GM23338 (cell line): ENCODE data around the gene OSBPL5. TPM values are rescaled to one million over a fixed set of nuclear protein-coding genes. Genes with fewer than 3 reads are reported as not detected.

ENCODE experiments used
- ATAC-seq: fragments of 200-7000 bp; cut with Tn5 transposase; 3 replicates; pipeline ENCODE4 v1.9.1; 2020
- DNase-seq: peaks from one replicate; pipeline ENCODE4 v3.0.0-alpha.2; 2015; ENCODE audit warnings: low spot score
- H2AFZ ChIP-seq: fragments of 200-600 bp; sonication (generic); 2 replicates; pipeline ENCODE4 v1.8.0; 2016; ENCODE audit warnings: antibody characterized with exemption, mild to moderate bottlenecking, moderate library complexity
- H3F3A ChIP-seq: fragments of 200-600 bp; sonication (generic); replicated peaks from 2 replicates; pipeline ENCODE4 v1.8.0; 2017; ENCODE audit warnings: antibody characterized with exemption, mixed run types, low read depth
- H3K27ac ChIP-seq: fragments of 200-600 bp; sonication (generic); 2 replicates; pipeline ENCODE4 v1.6.1; 2016; ENCODE audit warnings: low read depth
- H3K27me3 ChIP-seq: fragments of 200-600 bp; sonication (generic); 2 replicates; pipeline ENCODE4 v1.8.0; 2016; ENCODE audit warnings: mild to moderate bottlenecking, mixed run types, moderate library complexity; ENCODE audit not compliant: insufficient read depth
- H3K36me3 ChIP-seq: fragments of 200-600 bp; sonication (generic); 2 replicates; pipeline ENCODE4 v1.8.0; 2016; ENCODE audit warnings: mild to moderate bottlenecking; ENCODE audit not compliant: insufficient read depth
- H3K4me1 ChIP-seq: fragments of 200-600 bp; sonication (generic); 2 replicates; pipeline ENCODE4 v1.8.0; 2016; ENCODE audit warnings: mild to moderate bottlenecking, moderate library complexity; ENCODE audit not compliant: insufficient read depth
- H3K4me2 ChIP-seq: fragments of 200-600 bp; sonication (generic); 2 replicates; pipeline ENCODE4 v1.7.1; 2017; ENCODE audit warnings: mixed run types
- H3K4me3 ChIP-seq: fragments of 200-600 bp; sonication (generic); 2 replicates; pipeline ENCODE4 v1.6.1; 2016; ENCODE audit warnings: mixed run types
- H3K79me2 ChIP-seq: fragments of 200-600 bp; sonication (generic); replicated peaks from 2 replicates; pipeline ENCODE4 v1.8.0; 2017; ENCODE audit warnings: mild to moderate bottlenecking; ENCODE audit not compliant: insufficient read depth
- H3K9me2 ChIP-seq: fragments of 200-600 bp; sonication (generic); 2 replicates; pipeline ENCODE4 v1.8.0; 2017; ENCODE audit not compliant: insufficient read depth
- H4K20me1 ChIP-seq: fragments of 200-600 bp; sonication (generic); replicated peaks from 2 replicates; pipeline ENCODE4 v1.8.0; 2017; ENCODE audit warnings: mild to moderate bottlenecking; ENCODE audit not compliant: insufficient read depth
- H3K27ac Mint-ChIP-seq: 2 replicates; pipeline ENCODE4 v1.8.0; 2020; ENCODE audit warnings: inconsistent platforms, mild to moderate bottlenecking, moderate library complexity, mixed read lengths
- H3K27me3 Mint-ChIP-seq: 3 replicates; pipeline ENCODE4 v1.8.0; 2022; ENCODE audit warnings: low read depth, mild to moderate bottlenecking, moderate library complexity, mixed read lengths, inconsistent platforms; ENCODE audit not compliant: insufficient read depth, poor library complexity
- H3K36me3 Mint-ChIP-seq: 3 replicates; pipeline ENCODE4 v1.8.0; 2021; ENCODE audit warnings: low read depth, mild to moderate bottlenecking, inconsistent platforms, moderate library complexity, mixed read lengths
- H3K4me1 Mint-ChIP-seq: 3 replicates; pipeline ENCODE4 v1.8.0; 2020; ENCODE audit warnings: mild to moderate bottlenecking, inconsistent platforms, mixed read lengths
- H3K4me3 Mint-ChIP-seq: 3 replicates; pipeline ENCODE4 v1.8.0; 2021; ENCODE audit warnings: moderate library complexity, mild to moderate bottlenecking, inconsistent platforms, mixed read lengths
- H3K9me3 Mint-ChIP-seq: 3 replicates; pipeline ENCODE4 v1.8.0; 2020; ENCODE audit warnings: moderate library complexity, mild to moderate bottlenecking, inconsistent platforms, mixed read lengths
- CREB1 ChIP-seq: fragments of 250-450 bp; sonication (Bioruptor Pico); IDR thresholded peaks from 2 replicates; pipeline ENCODE4 v1.5.0; 2020; ENCODE audit warnings: low read depth, mild to moderate bottlenecking, moderate library complexity
- EZH2 ChIP-seq: fragments of 200-600 bp; sonication (generic); IDR thresholded peaks from one replicate; pipeline ENCODE4 v1.8.0; 2017; ENCODE audit warnings: antibody characterized with exemption, mild to moderate bottlenecking, low read depth; ENCODE audit not compliant: unreplicated experiment
- JUNB ChIP-seq: IDR thresholded peaks from one replicate; pipeline ENCODE4 v1.6.1; 2016; ENCODE audit warnings: antibody characterized with exemption; ENCODE audit not compliant: unreplicated experiment
- NANOG ChIP-seq: IDR thresholded peaks from 2 replicates; pipeline ENCODE4 v1.6.1; 2016; ENCODE audit warnings: antibody characterized with exemption, borderline replicate concordance
- POLR2AphosphoS5 ChIP-seq: IDR thresholded peaks from 2 replicates; pipeline ENCODE4 v1.6.1; 2016; ENCODE audit warnings: antibody characterized with exemption, low read depth
- ZNF114 ChIP-seq: fragments of 250-450 bp; sonication (Bioruptor Pico); IDR thresholded peaks from 2 replicates; pipeline ENCODE4 v1.5.0; 2020; ENCODE audit warnings: mild to moderate bottlenecking, moderate library complexity
- ZNF331 ChIP-seq: fragments of 250-450 bp; sonication (Bioruptor Pico); IDR thresholded peaks from 2 replicates; pipeline ENCODE4 v1.5.0; 2020; ENCODE audit warnings: low read depth, mild to moderate bottlenecking, moderate library complexity
- ZNF462 ChIP-seq: fragments of 250-450 bp; sonication (Bioruptor Pico); IDR thresholded peaks from 2 replicates; pipeline ENCODE4 v1.5.0; 2020; ENCODE audit warnings: mild to moderate bottlenecking, moderate library complexity
- polyA plus RNA-seq: library from polyadenylated mRNA; unstranded; fragments of >200 nt; fragmentation: Nextera tagmentation; extraction: Ambion mirVana; gene quantifications from 2 replicates; pipeline ENCODE4 v1.2.1, GENCODE V29; 2016
- total RNA-seq: library from RNA; depleted of rRNA; stranded (reverse); fragments of >200 nt; shearing (Covaris generic); gene quantifications from 2 replicates; pipeline ENCODE4 v1.2.3, GENCODE V29; 2014
- TF ChIP-seq, protein P1 (sequence below): IDR thresholded peaks from one replicate; pipeline ENCODE4 v1.6.1; 2018; ENCODE audit warnings: antibody characterized with exemption; ENCODE audit not compliant: unreplicated experiment
- TF ChIP-seq, protein P2 (sequence below), 2 experiments: fragments of 200-600 bp in 1 of 2; sonication (generic) in 1 of 2; conservative IDR thresholded peaks; 2 replicates each; pipeline versions ENCODE4 v1.5.1 to v1.6.1; 2016 to 2017; ENCODE audit warnings: antibody characterized with exemption in 2 of 2, low read depth in 2 of 2, mild to moderate bottlenecking in 2 of 2, moderate library complexity in 1 of 2

OSBPL5 gene
- total and polyA plus RNA-seq, 2 experiments from 2014 or later = 2.7 to 12.0 TPM

DNA sequence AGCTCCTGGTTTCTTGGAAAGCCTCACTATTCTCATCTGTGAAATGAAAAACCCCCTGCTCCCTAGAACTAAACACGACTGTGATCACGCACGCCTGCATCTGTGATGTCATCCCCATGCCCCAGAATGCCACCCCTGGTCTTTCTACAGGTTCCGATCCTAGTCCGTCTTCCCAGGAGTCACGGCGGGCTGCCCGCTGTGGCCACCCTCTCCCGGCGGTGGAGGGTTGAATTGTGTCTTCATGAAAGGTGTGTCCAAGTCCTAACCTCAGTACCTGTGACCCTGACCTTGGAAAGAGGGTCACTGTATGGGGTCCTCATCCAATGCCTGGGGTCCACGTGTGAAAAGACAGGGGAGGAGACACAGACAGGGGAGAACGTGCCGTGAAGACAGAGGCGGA, 14.4 kb downstream of the OSBPL5 start:
- Mint-ChIP-seq H3K36me3 (no peaks in the 10 kb centered on the region; the same call in 2 of the 3 replicates), H3K27me3 (peaks cover 8% of the 10 kb centered on the region), H3K4me3 (no peak overlapping the region), H3K9me3 (no peaks in the 10 kb centered on the region), H3K4me1 (peaks cover 37% of the 10 kb centered on the region), H3K27ac (no peak overlapping the region)
- no peak overlapping the region for H2AFZ ChIP-seq
- no peaks in the 10 kb centered on the region for H4K20me1 ChIP-seq
- no peaks in the 10 kb centered on the region for H3K27me3 ChIP-seq
- H3K4me2 ChIP-seq = no peak overlapping the region
- no peak for DNase-seq
- no peaks in the 10 kb centered on the region for H3K9me2 ChIP-seq
- no peaks in the 10 kb centered on the region for H3K79me2 ChIP-seq
- no peak overlapping the region for H3K4me3 ChIP-seq
- ATAC-seq = no peak
- H3K27ac ChIP-seq = no peak overlapping the region
- H3K36me3 ChIP-seq = no peaks in the 10 kb centered on the region
- H3K4me1 ChIP-seq = peaks cover 6% of the 10 kb centered on the region; the same call in 1 of the 2 replicates
- no peaks in the 10 kb centered on the region for H3F3A ChIP-seq
- TF ChIP-seq ZNF114 (no peak), POLR2AphosphoS5 (no peak), CREB1 (CRISPR knock-in tag) (no peak), JUNB (no peak), ZNF462 (no peak), ZNF331 (CRISPR knock-in tag) (no peak), EZH2 (no peak), NANOG (no peak)
- TF ChIP-seq, protein P1, sequence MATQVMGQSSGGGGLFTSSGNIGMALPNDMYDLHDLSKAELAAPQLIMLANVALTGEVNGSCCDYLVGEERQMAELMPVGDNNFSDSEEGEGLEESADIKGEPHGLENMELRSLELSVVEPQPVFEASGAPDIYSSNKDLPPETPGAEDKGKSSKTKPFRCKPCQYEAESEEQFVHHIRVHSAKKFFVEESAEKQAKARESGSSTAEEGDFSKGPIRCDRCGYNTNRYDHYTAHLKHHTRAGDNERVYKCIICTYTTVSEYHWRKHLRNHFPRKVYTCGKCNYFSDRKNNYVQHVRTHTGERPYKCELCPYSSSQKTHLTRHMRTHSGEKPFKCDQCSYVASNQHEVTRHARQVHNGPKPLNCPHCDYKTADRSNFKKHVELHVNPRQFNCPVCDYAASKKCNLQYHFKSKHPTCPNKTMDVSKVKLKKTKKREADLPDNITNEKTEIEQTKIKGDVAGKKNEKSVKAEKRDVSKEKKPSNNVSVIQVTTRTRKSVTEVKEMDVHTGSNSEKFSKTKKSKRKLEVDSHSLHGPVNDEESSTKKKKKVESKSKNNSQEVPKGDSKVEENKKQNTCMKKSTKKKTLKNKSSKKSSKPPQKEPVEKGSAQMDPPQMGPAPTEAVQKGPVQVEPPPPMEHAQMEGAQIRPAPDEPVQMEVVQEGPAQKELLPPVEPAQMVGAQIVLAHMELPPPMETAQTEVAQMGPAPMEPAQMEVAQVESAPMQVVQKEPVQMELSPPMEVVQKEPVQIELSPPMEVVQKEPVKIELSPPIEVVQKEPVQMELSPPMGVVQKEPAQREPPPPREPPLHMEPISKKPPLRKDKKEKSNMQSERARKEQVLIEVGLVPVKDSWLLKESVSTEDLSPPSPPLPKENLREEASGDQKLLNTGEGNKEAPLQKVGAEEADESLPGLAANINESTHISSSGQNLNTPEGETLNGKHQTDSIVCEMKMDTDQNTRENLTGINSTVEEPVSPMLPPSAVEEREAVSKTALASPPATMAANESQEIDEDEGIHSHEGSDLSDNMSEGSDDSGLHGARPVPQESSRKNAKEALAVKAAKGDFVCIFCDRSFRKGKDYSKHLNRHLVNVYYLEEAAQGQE = no peak
- TF ChIP-seq, protein P2, sequence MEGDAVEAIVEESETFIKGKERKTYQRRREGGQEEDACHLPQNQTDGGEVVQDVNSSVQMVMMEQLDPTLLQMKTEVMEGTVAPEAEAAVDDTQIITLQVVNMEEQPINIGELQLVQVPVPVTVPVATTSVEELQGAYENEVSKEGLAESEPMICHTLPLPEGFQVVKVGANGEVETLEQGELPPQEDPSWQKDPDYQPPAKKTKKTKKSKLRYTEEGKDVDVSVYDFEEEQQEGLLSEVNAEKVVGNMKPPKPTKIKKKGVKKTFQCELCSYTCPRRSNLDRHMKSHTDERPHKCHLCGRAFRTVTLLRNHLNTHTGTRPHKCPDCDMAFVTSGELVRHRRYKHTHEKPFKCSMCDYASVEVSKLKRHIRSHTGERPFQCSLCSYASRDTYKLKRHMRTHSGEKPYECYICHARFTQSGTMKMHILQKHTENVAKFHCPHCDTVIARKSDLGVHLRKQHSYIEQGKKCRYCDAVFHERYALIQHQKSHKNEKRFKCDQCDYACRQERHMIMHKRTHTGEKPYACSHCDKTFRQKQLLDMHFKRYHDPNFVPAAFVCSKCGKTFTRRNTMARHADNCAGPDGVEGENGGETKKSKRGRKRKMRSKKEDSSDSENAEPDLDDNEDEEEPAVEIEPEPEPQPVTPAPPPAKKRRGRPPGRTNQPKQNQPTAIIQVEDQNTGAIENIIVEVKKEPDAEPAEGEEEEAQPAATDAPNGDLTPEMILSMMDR (conservative IDR thresholded peaks at IDR 0.05; ENCODE audit: low read depth in 2 of 2) = no peak
